Measurements from ENCODE around the gene CCK. TPM values are rescaled to one million over a fixed set of nuclear protein-coding genes. Genes with fewer than 3 reads are reported as not detected.
"Not testable (repeated sequence)": the region's sequence is repeated elsewhere in the genome, so short reads cannot be mapped to it uniquely, and the experiment has no call there.

Gene CCK, protein sequence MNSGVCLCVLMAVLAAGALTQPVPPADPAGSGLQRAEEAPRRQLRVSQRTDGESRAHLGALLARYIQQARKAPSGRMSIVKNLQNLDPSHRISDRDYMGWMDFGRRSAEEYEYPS
- total RNA-seq = not detected in 2 replicates

DNA sequence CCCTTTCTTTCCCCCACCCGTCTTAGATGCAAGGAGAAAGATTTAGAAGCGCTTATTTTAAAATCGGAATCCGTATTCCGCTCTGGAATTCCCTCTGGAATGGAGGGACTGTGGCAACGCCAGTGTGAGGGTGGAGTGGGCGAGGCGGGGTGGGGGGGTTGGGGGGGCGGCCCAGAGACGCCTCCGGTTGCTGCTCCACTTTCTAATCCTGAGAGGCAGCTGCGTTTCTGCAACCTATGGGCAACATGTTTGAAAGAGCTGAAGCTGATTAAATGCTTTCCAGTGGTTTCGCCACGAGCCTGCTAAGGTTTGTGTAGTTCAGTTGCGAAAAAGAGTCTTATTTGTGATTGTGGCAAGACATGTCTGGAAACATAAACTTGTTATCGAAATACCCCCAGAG, at the start of gene CCK:
TSS of gene CCK (minus strand) at position 101 of the 400 bp plus-strand sequence. CDS start 2,555 bp downstream, outside the sequence.
- DNase-seq (ENCODE audit: extremely low read depth, low read depth, low spot score) = no peak

DNA sequence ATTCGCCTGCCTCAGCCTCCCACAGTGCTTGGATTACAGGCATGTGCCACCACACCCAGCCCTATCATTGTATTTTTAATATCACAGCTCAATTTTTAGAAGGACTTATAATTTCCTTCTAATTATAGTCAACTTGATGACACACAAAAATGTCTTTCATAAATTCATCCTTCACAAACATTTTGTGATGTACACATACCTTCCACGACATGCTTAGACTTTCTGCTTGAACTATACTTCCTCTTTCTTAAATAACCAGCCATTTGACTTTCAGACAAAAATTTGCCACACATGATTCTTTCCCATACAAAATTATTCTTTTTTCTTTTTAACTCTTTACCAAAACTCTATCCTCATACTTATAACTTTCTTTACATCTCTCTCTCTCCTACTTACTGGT, 48.4 kb upstream of the CCK start:
- DNase-seq (ENCODE audit: extremely low read depth, low read depth, low spot score) = no peak

DNA sequence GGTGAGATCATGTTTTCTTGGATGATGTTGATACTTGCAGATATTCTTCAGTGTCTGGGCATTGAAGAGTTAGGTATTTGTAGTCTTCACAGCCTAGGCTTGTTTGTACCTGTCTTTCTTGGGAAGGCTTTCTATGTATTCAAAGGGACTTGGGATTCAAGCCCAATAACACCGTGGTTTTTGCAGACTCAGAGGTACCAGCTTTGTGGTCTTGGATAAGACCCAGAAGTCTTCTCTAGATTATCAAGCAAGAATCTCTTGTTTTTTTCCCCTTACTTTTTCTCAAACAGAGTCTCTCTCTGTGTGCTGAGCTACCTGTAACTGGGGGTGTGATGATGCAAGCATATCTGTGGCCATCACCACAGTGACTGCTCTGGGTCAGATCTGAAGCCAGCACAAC, 42.7 kb upstream of the CCK start:
- no peak for DNase-seq (ENCODE audit: extremely low read depth, low read depth, low spot score)

DNA sequence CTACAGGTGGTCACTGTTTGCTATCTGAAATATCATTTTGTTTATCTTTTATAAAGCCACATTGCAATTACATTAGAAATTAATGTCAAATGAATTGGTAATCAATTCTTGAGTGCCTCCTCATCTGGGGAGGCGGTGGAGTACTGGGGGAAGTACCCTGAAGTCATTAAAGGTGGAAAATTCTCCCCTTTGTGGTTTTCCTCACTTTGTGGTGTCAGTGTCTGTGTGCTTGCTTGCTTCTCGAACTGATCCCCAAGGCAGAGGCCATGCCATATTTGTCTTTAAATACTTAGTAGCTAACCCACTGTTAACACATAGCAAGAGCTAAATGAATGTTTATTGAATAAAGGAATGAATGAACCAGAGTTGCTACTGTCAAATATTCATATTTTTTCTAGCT, 40.5 kb upstream of the CCK start:
- DNase-seq (ENCODE audit: extremely low read depth, low read depth, low spot score) = no peak

DNA sequence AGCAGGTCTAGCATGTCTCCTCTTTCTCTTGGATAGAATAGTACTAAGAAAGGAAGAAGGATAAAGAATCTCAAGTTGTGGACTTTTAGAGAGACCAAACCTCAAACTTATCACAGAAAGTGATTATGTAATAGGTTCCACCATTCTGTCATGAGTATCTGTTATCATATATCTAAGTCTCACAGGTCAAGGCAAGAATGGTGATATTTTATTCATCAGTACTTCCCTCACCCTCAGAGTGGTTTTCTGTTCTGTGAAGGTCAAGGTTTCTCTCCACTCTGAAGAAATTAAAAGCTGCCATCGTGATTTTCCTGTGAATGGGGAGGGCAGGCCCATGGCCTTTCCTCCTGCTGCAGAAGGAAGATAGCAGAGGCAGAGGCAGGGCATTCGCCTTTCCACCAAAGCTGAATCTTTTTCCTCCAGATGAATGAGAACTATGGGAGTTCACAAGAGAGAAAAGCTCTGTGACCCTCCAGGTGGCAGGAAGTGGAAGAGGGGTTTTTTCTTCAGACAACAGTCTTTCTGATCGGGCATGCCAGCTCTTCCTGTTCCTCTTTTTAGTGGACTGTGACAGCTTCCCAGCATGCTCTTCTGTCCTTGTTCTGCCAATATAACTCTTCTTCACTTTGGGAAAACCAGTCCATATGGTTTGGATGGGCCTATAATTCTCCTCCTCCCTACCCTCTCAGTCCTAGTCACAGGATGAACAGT, 37.1 kb upstream of the CCK start:
- no peak for DNase-seq (ENCODE audit: extremely low read depth, low read depth, low spot score)

DNA sequence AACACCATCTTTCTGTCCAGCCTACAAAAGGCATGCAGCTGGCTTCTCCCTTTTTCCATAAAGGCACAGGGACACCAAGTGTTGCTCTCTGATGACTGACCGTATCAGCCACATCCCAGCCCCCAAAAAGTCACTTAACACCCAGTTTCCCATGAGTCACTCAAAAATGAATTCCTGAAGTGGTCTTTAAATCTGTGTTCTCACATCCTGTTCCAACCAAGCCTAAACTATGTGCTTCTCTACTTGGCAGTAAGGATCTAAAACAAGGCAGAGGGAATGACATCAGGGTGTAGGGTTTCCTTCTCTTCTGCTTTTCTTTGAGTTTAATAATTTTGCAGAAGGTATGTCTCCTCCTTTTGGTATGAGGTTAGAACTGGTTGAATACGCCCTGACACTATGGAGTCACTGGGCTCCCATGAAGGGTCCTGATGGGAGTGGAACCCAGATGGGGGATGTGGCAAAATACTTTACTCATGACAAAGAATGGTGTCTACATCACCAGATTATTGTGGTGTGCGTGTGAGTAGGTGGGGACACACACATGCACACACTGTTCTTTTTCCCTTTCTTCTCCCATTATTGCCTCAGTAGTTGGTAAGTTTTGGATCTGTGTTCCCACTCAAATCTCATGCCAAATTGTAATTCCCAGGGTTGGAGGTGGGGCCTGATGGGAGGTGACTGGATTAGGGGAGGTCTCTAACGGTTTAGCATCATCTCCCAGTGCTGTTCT, 35.6 kb upstream of the CCK start:
- DNase-seq (ENCODE audit: extremely low read depth, low read depth, low spot score) = no peak

DNA sequence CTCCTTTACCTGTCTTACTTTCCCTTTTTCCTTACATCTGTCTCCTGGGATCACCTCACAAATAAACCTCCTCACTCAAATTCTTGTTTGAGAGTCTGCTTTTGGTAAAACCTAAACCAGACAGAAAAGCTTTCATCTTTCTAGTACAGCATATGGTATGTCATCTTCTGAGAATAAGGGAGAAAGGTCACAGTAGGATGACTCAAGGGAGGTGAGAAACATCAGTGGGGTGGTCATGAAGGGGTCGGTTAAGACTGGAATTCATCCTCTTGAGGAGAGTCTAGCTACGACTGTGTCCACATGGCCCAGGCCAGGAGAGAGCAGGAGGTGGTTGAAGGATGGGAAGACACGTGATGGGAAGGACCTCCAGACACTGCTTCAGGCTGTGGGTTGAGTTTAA, 34.8 kb upstream of the CCK start:
- DNase-seq (ENCODE audit: extremely low read depth, low read depth, low spot score) = no peak

DNA sequence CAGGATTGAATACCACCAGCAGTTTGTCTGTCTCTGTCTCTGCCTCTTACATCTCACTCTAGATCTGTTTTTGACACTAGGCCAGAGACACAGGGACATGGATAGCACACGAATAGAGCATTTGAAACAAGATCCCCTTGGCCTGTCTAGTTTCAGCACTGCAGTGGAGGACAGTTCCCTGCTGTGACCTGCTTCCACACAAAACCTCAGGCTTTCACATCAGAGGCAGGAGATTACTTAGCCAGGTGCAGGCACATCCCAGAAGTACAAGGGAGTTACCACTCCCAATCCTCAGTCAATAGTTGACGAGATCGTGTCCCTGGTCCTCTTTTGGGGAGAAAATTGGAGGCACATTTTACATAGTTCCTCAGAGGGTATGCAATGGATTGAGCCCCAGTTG, 34.0 kb upstream of the CCK start:
- DNase-seq (ENCODE audit: extremely low read depth, low read depth, low spot score) = peak; percentile 16

DNA sequence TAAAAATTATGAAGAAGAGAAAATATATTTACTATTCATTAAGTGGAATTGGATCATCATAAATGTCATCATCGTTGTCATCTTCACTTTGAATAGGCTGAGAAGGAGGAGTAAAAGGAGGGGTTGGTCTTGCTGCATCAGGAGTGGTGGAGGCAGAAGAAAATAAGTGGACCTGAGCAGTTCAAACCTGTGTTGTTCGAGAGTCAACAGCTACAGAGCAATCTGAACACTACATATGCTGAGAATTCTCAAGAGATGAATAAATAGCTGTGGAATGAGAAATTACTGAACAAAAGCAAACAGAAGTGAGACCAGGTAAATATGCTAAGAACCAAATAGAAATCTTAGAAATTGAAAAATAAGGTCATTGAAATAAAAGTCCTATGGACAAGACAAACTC, 32.3 kb upstream of the CCK start:
- no peak for DNase-seq (ENCODE audit: extremely low read depth, low read depth, low spot score)

DNA sequence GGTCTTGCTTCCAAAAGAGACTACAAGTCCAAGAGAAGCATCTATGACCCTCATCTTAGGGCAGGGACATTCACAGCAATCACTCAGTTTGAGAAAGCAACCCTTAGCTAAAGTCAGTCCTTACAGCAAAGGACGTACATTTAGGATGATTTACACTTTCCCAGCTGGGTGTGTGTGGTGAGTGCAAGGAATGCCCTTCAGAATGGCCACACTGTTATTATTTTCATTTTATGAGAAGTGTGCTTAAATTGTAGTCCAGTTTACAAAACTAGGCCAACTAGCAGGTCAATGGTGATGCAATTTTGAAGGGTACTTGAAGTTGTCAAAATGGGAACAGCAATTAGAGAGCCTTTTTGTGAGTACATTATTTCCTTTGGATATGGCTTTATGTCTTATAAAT, 26.0 kb upstream of the CCK start:
- no peak for DNase-seq (ENCODE audit: extremely low read depth, low read depth, low spot score)

DNA sequence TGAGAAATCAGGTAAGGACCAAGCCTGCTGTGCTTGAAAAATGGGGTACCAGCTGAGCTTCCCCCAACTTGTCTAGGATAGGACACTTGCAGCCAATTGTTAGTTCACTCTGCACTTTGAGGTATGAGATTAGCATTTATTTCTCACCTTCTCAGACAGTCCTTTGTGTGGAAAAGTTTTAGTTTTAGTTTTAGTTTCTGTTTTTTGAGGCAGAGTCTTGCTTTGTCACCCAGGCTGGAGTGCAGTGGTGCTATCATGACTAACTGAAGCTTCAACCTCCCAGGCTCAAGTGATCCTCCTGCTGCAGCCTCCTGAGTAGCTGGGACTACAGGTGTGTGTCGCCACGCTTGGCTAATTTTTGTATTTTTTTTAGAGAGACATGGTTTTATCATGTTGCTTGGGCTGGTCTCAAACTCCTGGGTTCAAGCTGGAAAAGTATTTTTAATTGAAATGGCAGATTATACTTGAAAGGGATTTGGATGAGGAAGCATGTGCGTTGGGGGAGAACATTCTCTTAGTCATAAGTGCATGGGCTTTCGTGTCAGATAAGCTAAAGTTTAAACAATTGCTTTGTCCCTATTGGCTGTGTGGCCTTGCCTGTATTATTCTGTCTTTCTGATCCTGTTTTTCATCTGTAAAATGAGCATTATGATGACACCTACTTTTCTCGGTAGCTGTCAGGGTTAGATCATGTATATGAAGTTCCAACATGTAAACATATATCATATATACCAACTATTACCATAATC, 25.2 kb upstream of the CCK start:
- DNase-seq (ENCODE audit: extremely low read depth, low read depth, low spot score) = no peak

DNA sequence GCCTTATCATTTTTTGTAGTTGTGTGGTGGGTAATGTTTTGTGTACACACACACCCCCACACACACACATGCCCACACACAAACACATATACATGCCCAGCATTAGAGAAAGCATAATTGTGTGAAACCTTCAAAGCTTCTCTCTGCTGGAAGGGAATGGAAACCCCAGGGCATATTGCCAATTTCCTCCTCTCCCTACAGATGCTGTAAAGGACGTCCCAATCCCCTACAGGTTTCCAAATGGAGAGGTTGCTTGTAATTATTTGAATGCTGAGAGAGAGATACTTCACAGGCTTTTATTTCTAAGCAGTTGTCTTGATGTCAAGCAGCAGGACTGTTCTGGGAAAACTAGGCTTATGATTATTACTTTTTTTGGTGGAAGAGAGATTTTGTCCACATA, 23.0 kb upstream of the CCK start:
- DNase-seq (ENCODE audit: extremely low read depth, low read depth, low spot score) = no peak

DNA sequence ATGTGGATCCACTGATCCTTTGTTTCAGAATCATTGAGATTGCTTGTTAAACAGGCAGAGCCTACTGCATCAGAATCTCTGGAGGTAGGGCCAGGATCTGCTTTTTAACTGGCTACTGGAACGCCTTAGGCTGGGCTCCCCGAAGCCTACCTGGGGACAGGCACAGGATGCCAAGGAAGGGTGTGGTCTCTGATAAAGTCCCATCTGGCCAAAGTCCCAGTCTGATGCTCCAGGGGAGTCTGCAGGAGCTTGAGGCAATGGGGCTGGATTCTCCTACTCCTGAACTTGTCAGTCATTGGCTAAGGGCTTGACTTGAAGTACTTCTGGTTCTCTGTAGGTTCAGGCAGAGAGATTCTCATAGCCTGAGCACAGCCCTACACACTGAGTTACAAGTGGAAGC, 22.4 kb upstream of the CCK start:
- no peak for DNase-seq (ENCODE audit: extremely low read depth, low read depth, low spot score)

DNA sequence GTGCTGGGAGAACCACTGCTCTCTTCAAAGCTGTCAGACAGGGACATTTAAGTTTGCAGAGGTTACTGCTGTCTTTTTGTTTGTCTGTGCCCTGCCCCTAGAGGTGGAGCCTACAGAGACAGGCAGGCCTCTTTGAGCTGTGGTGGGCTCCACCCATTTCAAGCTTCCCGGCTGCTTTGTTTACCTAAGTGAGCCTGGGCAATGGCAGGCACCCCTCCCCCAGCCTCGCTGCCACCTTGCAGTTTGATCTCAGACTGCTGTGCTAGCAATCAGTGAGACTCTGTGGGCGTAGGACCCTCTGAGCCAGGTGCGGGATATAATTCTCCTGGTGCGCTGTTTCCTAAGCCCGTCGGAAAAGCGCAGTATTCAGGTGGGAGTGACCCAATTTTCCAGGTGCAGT, 21.4 kb upstream of the CCK start:
- not testable (repeated sequence) for DNase-seq (ENCODE audit: extremely low read depth, low read depth, low spot score)

DNA sequence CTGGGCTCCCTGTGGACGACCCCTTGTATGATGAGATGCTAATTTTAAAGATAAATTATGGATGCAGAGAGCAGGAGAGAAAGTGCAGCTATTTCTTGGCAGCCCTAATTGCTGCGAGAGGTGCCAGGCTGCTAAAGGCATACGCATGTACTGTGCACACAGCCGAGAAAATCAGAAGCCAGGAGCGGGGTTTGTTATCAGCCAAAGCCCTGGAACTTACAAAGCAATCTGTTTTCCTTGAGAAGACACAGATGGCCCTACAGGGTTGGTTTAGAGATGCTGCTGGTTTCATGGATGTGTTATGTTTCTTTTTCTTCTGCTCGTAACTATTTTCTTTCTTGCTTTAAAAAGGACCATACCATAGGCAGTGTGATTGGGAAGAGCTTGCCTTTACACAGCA, 11.7 kb upstream of the CCK start:
- no peak for DNase-seq (ENCODE audit: extremely low read depth, low read depth, low spot score)

DNA sequence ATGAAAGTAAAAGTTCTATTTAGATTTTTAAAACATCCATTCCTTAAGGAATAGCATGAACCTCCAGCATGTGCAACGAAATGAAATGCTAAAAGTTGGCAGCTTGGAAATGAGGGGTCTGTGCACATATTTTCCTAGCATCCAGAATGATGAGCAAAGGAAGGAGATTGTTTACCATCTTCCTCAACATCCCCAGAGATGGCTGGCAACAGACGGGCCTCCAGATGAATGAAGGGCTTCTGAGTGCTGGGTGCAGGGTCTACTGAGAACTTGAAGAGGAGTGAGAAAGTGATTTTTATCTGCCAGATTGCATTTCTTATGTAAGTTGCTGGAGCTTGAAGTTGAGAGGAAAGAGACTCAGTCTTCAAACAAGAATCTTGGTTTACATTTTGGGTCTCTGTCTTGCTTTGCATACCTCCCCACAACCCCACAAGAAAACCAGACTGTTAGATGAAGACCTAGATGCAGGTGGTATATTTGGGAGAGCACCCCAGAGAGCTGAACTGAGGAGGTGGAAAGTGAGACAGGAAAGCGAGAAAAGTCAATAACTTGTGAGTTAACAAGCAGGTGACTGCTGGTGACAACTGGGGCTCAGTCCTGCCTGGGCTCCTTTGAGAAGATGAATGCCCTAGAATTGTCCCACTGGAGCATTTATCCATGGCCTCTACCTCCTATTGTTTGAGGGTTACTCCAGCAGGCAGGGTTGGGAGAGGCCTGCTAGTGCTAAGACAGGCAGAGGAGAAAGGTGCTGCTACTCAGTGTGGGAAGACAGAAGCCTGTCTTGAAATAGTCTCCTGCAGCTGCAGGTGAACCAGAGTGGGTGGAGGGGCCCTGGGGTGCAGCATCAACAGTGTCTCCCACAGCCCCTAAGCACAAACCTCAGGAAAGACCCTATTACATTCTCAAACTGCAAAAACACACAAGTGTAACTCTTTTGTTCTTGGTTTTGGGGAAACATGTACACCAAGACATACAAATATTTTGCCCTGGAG, 10.5 kb upstream of the CCK start:
- DNase-seq (ENCODE audit: extremely low read depth, low read depth, low spot score) = no peak

DNA sequence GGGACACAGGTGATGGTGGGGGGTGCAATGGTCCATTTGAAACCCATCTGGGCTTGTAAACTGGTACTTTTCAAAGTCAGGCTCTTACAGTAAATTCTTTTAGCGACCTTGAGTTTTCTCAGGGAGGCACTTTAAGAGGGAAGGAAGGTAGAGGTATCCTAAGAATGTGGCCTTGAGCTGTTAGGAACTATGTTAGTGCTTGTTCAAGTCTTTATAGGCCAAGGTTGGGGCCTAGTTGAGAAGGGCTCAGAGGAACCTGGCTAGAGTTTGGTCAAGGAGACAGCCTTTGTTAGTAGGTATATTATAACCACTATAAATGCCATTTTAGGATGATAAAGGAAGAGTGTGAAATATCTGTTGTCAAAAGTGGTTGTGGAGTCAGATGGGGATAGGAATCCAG, 9.2 kb upstream of the CCK start:
- no peak for DNase-seq (ENCODE audit: extremely low read depth, low read depth, low spot score)

DNA sequence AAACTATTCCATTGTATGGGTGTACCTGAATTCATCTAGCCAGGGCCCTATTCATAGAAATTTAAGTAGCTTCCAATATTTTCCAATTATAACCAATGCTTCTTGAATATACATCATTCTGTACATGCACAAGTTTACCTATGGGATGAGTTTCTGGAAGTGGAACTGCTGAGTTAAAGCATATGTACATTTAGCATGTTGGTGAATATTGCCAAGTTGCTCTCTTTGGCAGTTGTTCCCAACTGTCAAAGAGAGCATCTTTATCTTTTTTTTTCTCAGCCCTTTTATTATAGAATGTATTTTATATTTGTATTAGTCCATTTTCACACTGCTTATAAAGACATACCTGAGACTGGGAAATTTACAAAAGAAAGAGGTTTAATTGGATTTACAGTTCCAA, 8.3 kb upstream of the CCK start:
- no peak for DNase-seq (ENCODE audit: extremely low read depth, low read depth, low spot score)

DNA sequence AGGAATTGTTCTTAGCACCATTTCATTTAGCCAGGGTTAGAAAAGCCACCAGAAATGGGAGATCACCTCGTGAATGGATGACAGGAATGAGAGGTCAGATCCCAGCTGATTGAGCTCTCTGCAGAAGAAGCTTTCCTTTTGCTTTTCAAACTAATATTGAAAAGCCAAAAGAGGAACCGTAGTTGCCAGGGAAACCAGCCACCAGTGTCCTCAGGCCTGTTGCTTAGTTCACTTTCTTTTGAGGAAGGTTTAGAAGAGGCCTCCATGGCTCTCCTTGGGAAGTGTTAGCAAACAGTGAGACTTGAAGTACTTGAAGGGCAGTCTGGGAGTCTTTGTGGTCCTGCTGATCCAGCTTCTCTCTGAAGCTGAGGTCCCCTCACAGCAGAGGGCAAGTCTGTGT, 7.4 kb upstream of the CCK start:
- DNase-seq (ENCODE audit: extremely low read depth, low read depth, low spot score) = no peak

DNA sequence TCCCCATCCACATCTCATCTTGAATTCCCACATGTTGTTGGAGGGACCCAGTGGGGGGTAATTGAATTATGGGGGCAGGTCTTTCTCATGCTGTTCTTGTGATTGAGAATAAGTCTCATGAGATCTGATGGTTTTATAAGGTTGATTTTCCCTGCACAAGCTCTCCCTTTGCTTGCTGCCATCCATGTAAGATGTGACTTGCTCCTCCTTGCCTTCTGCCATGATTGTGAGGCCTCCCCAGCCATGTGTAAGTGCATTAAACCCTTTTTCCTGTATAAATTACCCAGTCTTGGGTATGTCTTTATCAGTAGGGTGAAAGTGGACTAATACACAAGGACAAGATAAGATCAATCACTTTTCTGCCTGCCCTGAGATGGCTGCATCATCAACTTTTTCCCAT, 5.8 kb upstream of the CCK start:
- no peak for DNase-seq (ENCODE audit: extremely low read depth, low read depth, low spot score)
